HK-2 (cell line): Measurements from ENCODE around the gene TRIM73.
"Not testable (repeated sequence)": the region's sequence is repeated elsewhere in the genome, so short reads cannot be mapped to it uniquely, and the experiment has no call there.

Experiments used
- DNase-seq: peaks from one replicate; pipeline ENCODE4 v3.0.0-alpha.2; 2018; ENCODE audit not compliant: unreplicated experiment

Gene TRIM73

DNA sequence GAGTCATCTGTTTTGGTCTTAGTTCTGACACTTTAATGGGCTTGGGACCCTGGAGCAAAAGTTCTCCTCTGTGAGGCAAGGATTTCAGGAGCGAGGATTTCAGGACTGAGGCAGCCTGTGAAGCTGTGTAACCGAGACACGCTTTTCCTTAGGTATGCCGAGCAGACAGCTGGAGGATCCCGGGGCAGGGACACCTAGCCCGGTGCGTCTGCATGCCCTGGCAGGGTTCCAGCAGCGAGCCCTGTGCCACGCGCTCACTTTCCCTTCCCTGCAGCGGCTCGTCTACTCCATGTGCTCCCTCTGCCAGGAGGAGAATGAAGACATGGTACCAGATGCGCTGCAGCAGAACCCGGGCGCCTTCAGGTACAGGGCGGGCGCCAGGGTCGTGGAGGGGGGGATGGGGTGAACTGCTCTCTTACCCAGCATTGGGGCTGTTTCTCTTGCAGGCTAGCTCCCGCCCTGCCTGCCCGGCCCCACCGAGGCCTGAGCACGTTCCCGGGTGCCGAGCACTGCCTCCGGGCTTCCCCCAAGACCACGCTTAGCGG lies 20.5 kb downstream of the TRIM73 start:
- not testable (repeated sequence) for DNase-seq

DNA sequence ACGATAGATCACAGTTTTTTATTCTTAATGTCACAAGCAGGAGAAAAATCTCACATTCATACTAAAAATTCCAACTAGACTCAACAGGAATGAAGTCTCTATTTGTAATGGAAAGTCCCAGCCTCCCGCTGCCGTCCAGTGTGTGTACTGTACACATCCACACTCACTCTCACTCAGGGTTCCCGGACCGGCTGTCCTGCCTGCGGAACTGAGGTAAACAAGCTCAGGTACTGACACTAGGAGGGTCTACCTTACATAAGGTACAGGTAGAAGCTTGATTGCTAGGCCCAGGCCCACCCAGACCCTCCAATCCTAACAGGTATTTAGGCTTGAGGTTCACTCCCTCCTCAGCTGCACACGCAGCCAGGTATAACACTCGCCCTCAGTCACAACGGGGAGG lies 21.4 kb downstream of the TRIM73 start:
- not testable (repeated sequence) for DNase-seq

DNA sequence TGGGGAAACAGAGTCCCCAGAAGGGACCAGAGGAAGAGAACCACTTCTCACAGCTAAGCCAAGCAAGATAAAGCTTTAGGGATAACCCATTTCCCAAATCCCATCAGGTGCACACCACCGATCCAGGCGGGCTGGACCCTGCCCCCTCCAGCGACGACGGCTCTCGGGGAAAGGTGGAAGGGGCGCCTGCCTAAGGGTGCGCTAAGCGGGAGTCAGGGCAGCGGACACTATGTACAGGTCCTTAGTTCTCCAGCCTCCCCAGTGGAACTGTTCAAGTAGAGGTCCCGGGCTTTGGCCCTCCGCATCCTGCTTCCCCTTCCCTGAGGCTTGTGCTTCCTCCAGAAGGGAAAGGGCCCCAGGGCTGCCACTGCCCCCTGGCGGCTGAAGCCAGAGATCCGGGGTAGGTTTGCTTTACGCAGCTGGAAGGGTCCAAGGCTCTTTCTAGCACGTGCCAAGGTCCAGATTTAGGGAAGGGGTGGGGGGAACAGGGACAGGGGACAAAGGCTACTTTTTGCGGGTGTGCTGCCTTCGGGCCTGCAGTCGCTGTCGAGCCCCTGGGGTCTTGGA lies 22.9 kb downstream of the TRIM73 start:
- DNase-seq = not testable (repeated sequence)

DNA sequence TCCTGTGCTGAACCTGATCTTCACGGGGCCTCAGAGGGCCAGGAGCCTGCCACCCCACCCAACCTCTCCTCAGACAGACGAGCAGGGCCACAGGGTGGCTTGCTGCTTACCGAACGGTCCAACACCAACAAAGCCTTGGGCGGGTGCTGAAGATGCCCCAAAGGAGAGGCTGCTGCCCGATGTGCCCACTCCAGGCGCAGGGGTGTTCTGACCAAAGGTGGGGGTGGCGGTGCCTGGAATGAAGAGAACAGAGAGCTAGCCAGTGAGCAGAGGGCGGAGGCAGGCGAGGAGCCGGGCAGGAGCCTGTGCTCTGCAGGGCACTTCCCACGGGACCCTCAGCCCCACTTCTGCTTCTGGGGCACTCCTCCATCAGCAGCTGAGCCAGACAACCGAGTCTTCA lies 23.8 kb downstream of the TRIM73 start:
- not testable (repeated sequence) for DNase-seq

DNA sequence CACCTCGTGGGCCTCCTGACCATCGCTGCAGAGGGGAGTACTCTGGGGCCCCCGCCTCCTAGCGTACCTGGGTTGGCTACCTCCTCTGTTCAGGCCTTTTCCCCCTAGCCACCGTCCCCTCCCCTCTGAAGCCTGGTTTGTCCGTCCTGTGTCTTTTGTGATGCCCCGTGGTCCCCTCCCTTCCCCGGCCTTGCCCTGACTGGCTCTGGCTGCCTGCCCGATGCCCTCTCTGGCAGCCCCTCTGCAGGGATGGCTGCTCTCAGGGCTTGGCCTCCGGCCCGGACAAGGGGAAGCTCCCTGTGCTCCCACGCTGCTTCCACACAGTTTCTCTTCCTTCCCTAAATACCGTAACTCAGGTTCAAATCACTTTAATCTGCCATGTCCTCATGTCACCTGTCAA lies 24.3 kb downstream of the TRIM73 start:
- not testable (repeated sequence) for DNase-seq

DNA sequence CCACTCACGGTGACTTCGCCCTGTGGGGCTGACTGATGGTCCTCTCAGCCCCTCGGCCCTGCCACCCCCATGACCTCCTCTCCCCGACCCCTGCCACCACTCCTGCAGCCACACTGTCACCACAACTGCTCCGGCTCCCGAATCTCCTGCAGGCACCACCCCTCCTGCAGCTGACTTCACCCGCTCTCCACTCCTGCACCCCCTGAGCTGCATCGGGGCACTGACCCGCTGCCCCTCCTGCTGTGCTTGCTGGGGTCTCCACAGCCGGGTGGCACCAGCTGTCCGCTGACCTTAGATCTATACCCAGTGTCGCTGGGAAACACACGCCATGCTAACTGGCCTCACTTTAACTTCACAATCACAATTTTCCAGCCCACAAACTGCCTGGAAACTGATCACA lies 24.7 kb downstream of the TRIM73 start:
- DNase-seq = not testable (repeated sequence)

DNA sequence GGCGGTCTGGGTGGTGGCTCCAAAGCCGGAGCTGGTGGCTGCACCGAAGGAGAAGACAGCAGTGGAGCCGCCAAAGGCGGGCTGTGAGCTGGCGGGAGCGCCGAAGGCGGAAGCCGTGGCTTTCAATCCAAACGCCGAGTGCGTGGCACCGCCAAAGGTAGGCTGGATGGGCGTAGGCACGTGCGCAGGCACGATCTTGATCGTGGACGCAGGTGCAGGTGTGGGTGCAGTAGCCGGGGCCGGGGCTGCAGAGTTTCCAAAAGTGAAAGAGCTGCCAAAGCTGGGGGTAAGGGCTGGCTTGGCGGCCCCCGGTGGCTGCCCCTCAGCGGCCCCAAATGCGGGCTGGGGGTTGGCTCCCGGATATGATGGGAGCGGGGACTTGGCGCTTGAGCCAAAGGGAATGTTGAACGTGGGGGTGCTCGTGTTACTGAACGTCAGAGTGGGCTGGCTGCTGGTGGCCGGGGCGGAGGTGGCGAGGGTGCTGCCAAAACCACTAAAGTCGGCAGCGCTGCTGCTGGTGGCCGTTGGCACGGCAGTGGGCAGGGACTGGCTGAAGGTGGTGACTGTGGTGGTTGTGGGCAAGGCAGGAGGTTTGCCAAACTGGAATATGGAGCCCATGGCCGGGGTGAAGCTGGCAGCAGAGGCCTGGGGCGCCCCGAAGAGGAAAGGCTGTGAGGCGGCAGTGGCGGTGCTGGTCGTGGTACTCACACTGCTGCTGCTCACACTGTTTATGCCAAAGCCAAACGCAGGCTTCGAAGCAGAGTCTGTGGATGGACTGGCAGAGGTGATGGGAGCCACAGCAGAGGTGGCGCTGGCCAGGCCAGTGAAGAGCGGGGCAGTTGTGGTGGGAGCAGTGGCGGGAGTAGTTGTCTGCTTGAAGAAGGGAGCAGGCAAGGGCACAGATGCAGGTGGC lies 26.6 kb downstream of the TRIM73 start:
- not testable (repeated sequence) for DNase-seq

DNA sequence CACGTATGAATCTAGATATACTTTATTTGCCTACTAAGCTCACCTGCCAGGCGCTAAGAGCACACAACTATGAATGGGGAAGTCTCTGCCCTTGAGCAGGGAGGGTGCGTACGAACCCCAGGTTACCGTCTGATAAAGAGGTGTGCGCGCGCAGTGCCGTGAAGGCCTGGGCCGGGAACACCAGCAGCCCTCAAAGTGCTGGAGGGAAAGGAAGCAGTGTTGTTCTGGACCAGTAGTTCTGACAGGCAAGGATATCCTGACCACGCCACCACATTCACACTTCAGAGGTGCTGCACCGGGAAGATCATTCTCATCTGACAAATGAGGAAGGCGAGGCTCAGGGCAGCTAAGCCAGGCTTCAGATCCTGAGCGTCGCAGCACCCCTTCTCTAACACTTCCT lies 28.1 kb downstream of the TRIM73 start:
- not testable (repeated sequence) for DNase-seq

DNA sequence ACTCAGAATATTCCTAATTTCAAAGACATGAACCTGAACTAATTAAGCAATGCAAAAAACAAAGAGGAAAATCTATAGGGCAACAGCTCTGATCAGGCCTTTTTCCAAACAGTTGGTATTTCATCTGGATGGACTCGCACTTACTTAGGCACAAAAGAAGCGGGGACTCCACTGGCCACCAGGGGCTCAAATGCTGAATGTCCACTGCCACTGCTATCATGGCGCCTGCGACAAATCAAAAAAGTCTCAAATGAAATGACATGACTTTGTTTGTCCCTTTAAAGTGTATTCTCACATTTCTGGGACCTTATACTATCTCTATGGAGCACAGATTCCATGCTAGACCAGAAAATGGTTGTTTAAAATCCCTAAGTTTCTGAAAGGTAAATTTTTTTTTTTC lies 43.6 kb downstream of the TRIM73 start:
- DNase-seq = not testable (repeated sequence)

DNA sequence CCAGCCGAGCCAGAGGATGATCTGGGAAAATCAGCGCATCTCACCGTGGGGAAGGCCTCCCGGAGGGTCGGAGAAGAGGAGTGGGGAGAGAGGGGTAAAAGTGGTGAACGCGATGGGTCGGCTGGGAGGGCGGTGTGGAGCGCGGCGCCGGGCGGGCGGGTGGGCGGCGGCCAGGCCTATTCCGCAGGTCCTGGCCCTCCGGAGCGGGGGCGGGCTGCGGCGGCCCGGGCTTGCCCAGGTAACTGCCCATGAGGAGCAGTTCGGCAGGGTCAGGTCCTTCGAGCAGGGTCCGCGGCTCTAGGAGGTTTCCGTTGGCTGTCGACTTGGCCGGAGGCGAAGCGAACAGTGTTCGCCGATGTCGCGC lies 46.7 kb downstream of the TRIM73 start:
- not testable (repeated sequence) for DNase-seq

DNA sequence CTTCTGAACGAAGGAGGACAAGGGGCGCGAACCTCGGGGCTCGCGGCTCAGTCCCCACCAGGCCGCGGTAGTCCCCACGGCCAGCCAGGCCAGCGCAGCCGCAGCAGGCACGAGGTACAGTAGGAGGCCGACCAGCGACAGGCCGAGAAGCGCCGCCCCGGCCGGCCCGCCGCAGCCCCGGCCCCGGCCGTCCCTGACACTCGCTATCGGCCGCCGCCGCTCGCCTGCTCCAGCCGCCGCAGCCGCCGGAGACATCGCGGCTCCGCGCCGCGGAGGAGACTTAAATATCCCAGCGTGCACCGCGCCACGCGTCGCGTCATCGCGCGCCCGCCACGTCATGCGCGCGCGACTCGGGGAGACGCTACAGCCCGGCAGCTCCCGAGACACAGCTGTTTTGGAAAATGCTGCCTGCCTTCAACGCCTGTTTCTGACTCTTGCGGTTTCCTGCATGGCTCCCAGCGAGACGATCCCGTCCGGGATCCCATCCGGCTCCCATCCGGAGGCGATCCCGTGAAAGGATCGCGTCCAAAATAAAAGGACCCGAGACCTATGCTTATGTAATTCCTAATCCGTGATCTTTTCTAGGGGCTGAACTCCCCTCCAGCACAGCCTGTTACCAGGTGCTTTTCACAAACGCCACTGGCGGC lies 47.2 kb downstream of the TRIM73 start:
- DNase-seq = peak; percentile 36

DNA sequence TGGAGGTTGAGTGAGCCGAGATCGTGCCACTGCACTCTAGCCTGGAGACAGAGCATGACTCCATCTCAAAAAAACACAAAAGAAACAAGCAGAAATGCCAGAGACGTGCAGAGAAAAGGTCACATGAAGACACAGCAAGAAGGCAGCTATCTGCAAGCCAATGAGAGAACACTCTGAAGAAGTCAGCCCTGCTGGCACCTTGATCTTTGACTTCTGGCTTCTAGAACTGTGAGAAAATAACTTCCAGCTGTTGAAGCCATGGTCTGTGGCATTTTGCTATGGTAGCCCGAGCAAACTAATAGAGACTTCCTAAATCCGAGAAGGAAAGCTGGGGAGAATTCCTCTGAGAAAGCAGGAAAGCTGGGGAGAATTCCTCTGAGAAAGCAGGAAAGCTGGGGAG lies 54.5 kb downstream of the TRIM73 start:
- not testable (repeated sequence) for DNase-seq

DNA sequence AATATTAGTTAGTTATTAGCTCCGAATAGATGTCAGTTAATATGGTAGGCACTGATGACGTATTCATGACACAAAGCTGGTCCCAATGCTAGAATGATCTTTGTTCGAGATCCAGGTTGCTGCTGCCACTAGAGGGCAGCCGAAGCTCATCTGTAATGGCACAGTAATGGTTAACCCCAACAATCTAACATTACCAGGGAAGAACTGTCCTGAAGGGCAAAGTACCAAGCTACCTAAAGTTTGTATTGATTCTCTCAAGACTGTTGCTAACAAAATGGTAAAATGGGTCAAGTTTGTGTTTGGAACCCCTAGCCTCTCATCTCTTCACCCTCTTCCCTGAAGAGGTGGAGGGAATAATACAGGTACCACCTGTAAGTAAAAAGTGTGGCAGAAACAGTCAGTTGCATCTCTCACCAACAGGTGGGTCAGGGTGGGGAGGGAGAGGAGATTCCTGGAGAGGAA lies 57.1 kb downstream of the TRIM73 start:
- DNase-seq = not testable (repeated sequence)
